Endothelial cell of umbilical vein (primary cell): ENCODE measurements around the gene BCAR1. TPM values are rescaled to one million over a fixed set of nuclear protein-coding genes. Genes with fewer than 3 reads are reported as not detected.

Experiments
- BruUV-seq: library from RNA; stranded (reverse); fragments of 400-500 nt; replicated peaks from 2 replicates; lab custom pipeline; 2021; lab: Mats Ljungman, UMichigan
- CTCF ChIA-PET: fragments of 300-600, 350-600 bp; sonication (Branson Sonifier 250); formaldehyde crosslinking; loops from one replicate; lab custom pipeline; 2021; ENCODE audit warnings: antibody characterized with exemption, inconsistent platforms; lab: Charles Lee
- POLR2A ChIA-PET: fragments of 300-600, 350-600 bp; sonication (Branson Sonifier 250); formaldehyde crosslinking; loops from one replicate; lab custom pipeline; 2021; ENCODE audit warnings: antibody characterized with exemption, inconsistent platforms; lab: Charles Lee
- DNase-seq: peaks from one replicate; pipeline ENCODE4 v3.0.0-alpha.2; 2011; ENCODE audit warnings: low read depth, low spot score
- FAIRE-seq: peaks from 2 replicates; lab custom pipeline; 2011; peaks lifted over from hg19 to GRCh38; lab: Jason Lieb, UNC
- H2AFZ ChIP-seq: 2 replicates; pipeline ENCODE4 v1.6.0; 2012; ENCODE audit warnings: low read depth, low read length, control low read depth, inconsistent platforms
- H3K27ac ChIP-seq: 2 replicates; pipeline ENCODE4 v1.5.1; 2011; ENCODE audit warnings: low read depth, mild to moderate bottlenecking, control low read depth, low read length, moderate library complexity; ENCODE audit not compliant: insufficient read depth
- H3K27me3 ChIP-seq, 2 experiments: 2 replicates each; pipeline versions ENCODE4 v1.6.0 to v1.6.1; 2011; ENCODE audit warnings: low read length in 2 of 2, mixed read lengths in 1 of 2; ENCODE audit not compliant: control insufficient read depth in 2 of 2, insufficient read depth in 2 of 2
- H3K36me3 ChIP-seq, 2 experiments: 2 replicates in 1 of 2; 3 replicates in 1 of 2; pipeline ENCODE4 v1.5.1; 2011; ENCODE audit warnings: low read length in 2 of 2, mild to moderate bottlenecking in 1 of 2, moderate library complexity in 1 of 2; ENCODE audit not compliant: control insufficient read depth in 2 of 2, insufficient read depth in 2 of 2; ENCODE audit errors: extremely low read depth in 1 of 2
- H3K4me1 ChIP-seq: 3 replicates; pipeline ENCODE4 v1.5.1; 2011; ENCODE audit warnings: mild to moderate bottlenecking, low read length; ENCODE audit not compliant: control insufficient read depth, insufficient read depth; ENCODE audit errors: extremely low read depth
- H3K4me2 ChIP-seq: 2 replicates; pipeline ENCODE4 v1.6.1; 2011; ENCODE audit warnings: low read length, control low read depth, mixed read lengths; ENCODE audit not compliant: insufficient read depth
- H3K4me3 ChIP-seq, 3 experiments: fragments of 200-600 bp in 1 of 3; sonication (generic), shearing (Covaris generic) in 1 of 3; replicated peaks in 1 of 3; 2 replicates each; pipeline ENCODE4 v1.5.1; 2011 to 2016; ENCODE audit warnings: control low read depth in 3 of 3, low read length in 3 of 3, mild to moderate bottlenecking in 2 of 3, inconsistent platforms in 1 of 3, low read depth in 1 of 3, moderate library complexity in 1 of 3; ENCODE audit not compliant: insufficient read depth in 1 of 3
- H3K79me2 ChIP-seq: 2 replicates; pipeline ENCODE4 v1.6.0; 2012; ENCODE audit warnings: low read length, inconsistent platforms; ENCODE audit not compliant: control insufficient read depth, insufficient read depth
- H3K9ac ChIP-seq: replicated peaks from 2 replicates; pipeline ENCODE3; 2011; ENCODE audit warnings: low read length, control low read depth; ENCODE audit not compliant: insufficient read depth; ENCODE audit errors: extremely low read depth
- H3K9me1 ChIP-seq: replicated peaks from 3 replicates; pipeline ENCODE4 v1.6.0; 2011; ENCODE audit warnings: mild to moderate bottlenecking, low read length; ENCODE audit not compliant: control insufficient read depth, insufficient read depth; ENCODE audit errors: extremely low read depth
- H3K9me3 ChIP-seq: replicated peaks from 2 replicates; pipeline ENCODE4 v1.5.1; 2012; ENCODE audit warnings: low read length, inconsistent platforms; ENCODE audit not compliant: control insufficient read depth, insufficient read depth
- H4K20me1 ChIP-seq: replicated peaks from 2 replicates; pipeline ENCODE3; 2011; ENCODE audit warnings: mild to moderate bottlenecking, low read length; ENCODE audit not compliant: control insufficient read depth, insufficient read depth; ENCODE audit errors: extremely low read depth
- EZH2 ChIP-seq: IDR thresholded peaks from 2 replicates; pipeline ENCODE4 v1.6.1; 2012; ENCODE audit warnings: borderline replicate concordance, low read depth, mild to moderate bottlenecking, moderate library complexity, low read length, inconsistent platforms; ENCODE audit not compliant: severe bottlenecking
- FOS ChIP-seq: IDR thresholded peaks from 2 replicates; pipeline ENCODE4 v1.6.1; 2011; ENCODE audit warnings: mild to moderate bottlenecking, low read length, moderate library complexity, borderline replicate concordance; ENCODE audit not compliant: insufficient read depth
- GATA2 ChIP-seq: IDR thresholded peaks from 2 replicates; pipeline ENCODE4 v1.7.0; 2011; ENCODE audit warnings: low read depth, mild to moderate bottlenecking, moderate library complexity, mixed read lengths, low read length; ENCODE audit not compliant: insufficient read length, insufficient read depth
- JUN ChIP-seq: IDR thresholded peaks from 2 replicates; pipeline ENCODE4 v1.6.1; 2011; ENCODE audit warnings: borderline replicate concordance, low read depth; ENCODE audit not compliant: insufficient read length, insufficient read depth
- MYC ChIP-seq: IDR thresholded peaks from one replicate; pipeline ENCODE4 v1.6.1; 2011; ENCODE audit warnings: mild to moderate bottlenecking, low read depth, low read length
- POLR2A ChIP-seq: IDR thresholded peaks from 2 replicates; pipeline ENCODE4 v1.6.1; 2012; ENCODE audit warnings: low read depth, mild to moderate bottlenecking, control low read depth, low read length
- POLR2AphosphoS5 ChIP-seq: IDR thresholded peaks from 2 replicates; pipeline ENCODE4 v1.6.1; 2012; ENCODE audit warnings: low read depth, mild to moderate bottlenecking, control low read depth, low read length, moderate library complexity; ENCODE audit not compliant: insufficient read depth
- dilution Hi-C: fragments of 300-500 bp; cut with MboI; formaldehyde crosslinking; loops from one replicate; pipeline ENCODE4 v1.15.0; 2019; ENCODE audit warnings: low sequenced_read_pairs; ENCODE audit not compliant: extremely low pct_ligation_motif_present
- intact Hi-C: fragments of 100-400 bp; cut with micrococcal nuclease; formaldehyde crosslinking; loops from one replicate; pipeline ENCODE4 v1.10.0; 2022
- polyA plus RNA-seq, 4 experiments: library from polyadenylated mRNA; depleted of rRNA in 3 of 4; stranded (reverse) in 3 of 4; unstranded in 1 of 4; fragments of >200 nt; gene quantifications; 2 replicates each; pipeline versions ENCODE4 v1.2.1 to v1.2.3, GENCODE V29; 2011 to 2012; ENCODE audit warnings: missing spikeins in 1 of 4
- total RNA-seq: library from RNA; stranded (reverse); gene quantifications from 2 replicates; pipeline ENCODE4 v1.2.3, GENCODE V29; 2021
- TF ChIP-seq, protein P1 (sequence below): IDR thresholded peaks from 2 replicates; pipeline ENCODE4 v1.6.1; 2011; ENCODE audit not compliant: insufficient read depth, insufficient read length
- TF ChIP-seq, protein P2 (sequence below), 2 donors: IDR thresholded peaks; 1 replicate in 1 of 2; 2 replicates in 1 of 2; pipeline ENCODE4 v1.5.1; 2011; ENCODE audit warnings: low read length in 2 of 2, mild to moderate bottlenecking in 2 of 2, moderate library complexity in 2 of 2, control low read depth in 1 of 2, inconsistent platforms in 1 of 2, low read depth in 1 of 2; ENCODE audit not compliant: insufficient read depth in 1 of 2; ENCODE audit errors: extremely low read depth in 1 of 2

Gene BCAR1
- total and polyA plus RNA-seq, 2 donors (not counting 3 experiments of a cell fraction or from before 2014, with no cell fraction given) = 171 to 267 TPM

DNA sequence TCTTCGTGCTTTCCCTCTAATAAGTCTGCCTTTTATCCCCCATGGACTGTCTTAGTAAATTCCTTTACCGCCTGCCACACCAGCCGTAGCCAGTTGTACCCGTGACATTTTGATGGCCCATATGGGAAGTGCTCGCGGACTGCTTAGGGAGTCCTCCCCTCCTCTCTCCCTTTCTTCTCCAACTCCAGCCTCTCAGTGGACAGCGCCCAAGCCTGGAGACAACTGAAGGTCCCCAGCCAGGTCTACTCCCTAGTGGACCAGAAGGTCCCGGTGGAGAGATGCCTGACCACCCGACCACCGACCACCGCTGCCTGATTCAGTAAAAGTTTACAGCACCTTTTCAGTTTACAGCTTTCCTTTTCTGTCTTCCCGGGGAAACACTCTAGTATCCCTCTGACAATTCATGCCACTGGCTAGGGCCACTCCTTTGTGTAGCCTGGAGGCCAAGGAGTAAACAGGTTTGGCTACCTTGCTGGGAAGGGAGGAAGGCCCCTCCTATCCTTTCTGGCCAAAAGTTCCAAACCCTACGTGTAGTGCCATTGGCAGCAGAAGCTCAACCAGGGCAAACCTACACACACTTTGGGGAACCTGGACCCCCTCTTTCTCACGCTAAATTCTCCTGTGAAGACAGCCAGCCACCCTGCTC lies 62.5 kb downstream of the BCAR1 start:
- POLR2A ChIA-PET = no interaction called here
- H3K79me2 ChIP-seq = no peaks in the 10 kb centered on the region
- peaks cover 2 to 6% of the 10 kb centered on the region in 2 experiments for H3K27me3 ChIP-seq
- BruUV-seq = no TSS peak
- no peaks in the 10 kb centered on the region for H3K9me1 ChIP-seq
- no peaks in the 10 kb centered on the region for H3K9me3 ChIP-seq
- H3K27ac ChIP-seq = no peak overlapping the region
- DNase-seq = no peak
- dilution Hi-C loops (no loop called here), intact Hi-C loops (no loop called here)
- H3K9ac ChIP-seq = no peak overlapping the region
- H3K4me2 ChIP-seq = no peak overlapping the region
- CTCF ChIA-PET = interaction anchor here (2.0 kb wide), 1 partner anchor 10 kb away, joined by 11 read pairs; no protein-coding TSS in a partner anchor
- no peak for FAIRE-seq
- H2AFZ ChIP-seq = no peak overlapping the region
- H3K4me1 ChIP-seq = no peaks in the 10 kb centered on the region
- no peaks in the 10 kb centered on the region for H3K36me3 ChIP-seq
- TF ChIP-seq POLR2A (no peak), FOS (no peak), EZH2 (no peak), GATA2 (no peak), POLR2AphosphoS5 (no peak), JUN (no peak), MYC (no peak)
- TF ChIP-seq, protein P1, sequence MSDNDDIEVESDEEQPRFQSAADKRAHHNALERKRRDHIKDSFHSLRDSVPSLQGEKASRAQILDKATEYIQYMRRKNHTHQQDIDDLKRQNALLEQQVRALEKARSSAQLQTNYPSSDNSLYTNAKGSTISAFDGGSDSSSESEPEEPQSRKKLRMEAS = no peak
- TF ChIP-seq, protein P2, sequence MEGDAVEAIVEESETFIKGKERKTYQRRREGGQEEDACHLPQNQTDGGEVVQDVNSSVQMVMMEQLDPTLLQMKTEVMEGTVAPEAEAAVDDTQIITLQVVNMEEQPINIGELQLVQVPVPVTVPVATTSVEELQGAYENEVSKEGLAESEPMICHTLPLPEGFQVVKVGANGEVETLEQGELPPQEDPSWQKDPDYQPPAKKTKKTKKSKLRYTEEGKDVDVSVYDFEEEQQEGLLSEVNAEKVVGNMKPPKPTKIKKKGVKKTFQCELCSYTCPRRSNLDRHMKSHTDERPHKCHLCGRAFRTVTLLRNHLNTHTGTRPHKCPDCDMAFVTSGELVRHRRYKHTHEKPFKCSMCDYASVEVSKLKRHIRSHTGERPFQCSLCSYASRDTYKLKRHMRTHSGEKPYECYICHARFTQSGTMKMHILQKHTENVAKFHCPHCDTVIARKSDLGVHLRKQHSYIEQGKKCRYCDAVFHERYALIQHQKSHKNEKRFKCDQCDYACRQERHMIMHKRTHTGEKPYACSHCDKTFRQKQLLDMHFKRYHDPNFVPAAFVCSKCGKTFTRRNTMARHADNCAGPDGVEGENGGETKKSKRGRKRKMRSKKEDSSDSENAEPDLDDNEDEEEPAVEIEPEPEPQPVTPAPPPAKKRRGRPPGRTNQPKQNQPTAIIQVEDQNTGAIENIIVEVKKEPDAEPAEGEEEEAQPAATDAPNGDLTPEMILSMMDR (IDR thresholded peaks at IDR 0.05; ENCODE audit: extremely low read depth in 1 of 2, insufficient read depth in 1 of 2, low read depth in 1 of 2, low read length in 2 of 2) = no peak
- H4K20me1 ChIP-seq = no peaks in the 10 kb centered on the region
- H3K4me3 ChIP-seq = no peak overlapping the region
